ENCODE data around the gene PDILT.

DNA sequence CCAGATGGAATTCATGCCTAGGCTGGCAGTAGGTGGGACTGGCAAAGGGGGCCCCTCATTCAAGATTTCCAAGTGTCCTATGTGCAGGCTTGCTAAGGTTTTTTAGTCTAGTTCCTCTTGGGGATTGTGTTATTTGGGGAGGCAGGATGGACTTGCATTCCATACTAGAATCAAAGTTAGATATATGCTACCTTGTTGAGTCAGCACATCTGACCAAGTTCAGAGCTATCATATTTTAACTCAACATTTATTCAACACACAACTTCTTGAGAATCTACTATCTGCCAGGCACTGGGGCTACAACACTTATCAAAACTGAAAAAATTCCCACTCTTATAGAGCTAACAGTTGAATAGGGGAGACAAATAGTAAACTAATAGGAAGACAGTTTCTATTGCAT is 83.9 kb downstream of the PDILT start:
- TF ChIP-seq CTCF (IDR thresholded peaks at IDR 0.05) (no peak), POLR2A (IDR thresholded peaks at IDR 0.05) (no peak)

All from thyroid gland (tissue), 4 donors.